Right renal pelvis (tissue), 4 donors: Measurements from ENCODE around the gene FAM163B. TPM values are rescaled to one million over a fixed set of nuclear protein-coding genes. Genes with fewer than 3 reads are reported as not detected.
"Not testable (repeated sequence)": the region's sequence is repeated elsewhere in the genome, so short reads cannot be mapped to it uniquely, and the experiment has no call there.

Experiments
- DNase-seq, 4 donors: peaks; one replicate each; pipeline ENCODE4 v3.0.0-alpha.2; 2013; ENCODE audit warnings: low read depth in 4 of 4, low spot score in 3 of 4, missing footprints in 1 of 4
- polyA plus RNA-seq, 4 donors: library from polyadenylated mRNA; unstranded; fragments of 120-200 nt; gene quantifications; one replicate each; pipeline ENCODE4 v1.2.1, GENCODE V29; 2013; ENCODE audit not compliant: insufficient read length in 4 of 4

FAM163B gene
- polyA plus RNA-seq, 4 donors = 0.49 TPM; not detected in 3

DNA sequence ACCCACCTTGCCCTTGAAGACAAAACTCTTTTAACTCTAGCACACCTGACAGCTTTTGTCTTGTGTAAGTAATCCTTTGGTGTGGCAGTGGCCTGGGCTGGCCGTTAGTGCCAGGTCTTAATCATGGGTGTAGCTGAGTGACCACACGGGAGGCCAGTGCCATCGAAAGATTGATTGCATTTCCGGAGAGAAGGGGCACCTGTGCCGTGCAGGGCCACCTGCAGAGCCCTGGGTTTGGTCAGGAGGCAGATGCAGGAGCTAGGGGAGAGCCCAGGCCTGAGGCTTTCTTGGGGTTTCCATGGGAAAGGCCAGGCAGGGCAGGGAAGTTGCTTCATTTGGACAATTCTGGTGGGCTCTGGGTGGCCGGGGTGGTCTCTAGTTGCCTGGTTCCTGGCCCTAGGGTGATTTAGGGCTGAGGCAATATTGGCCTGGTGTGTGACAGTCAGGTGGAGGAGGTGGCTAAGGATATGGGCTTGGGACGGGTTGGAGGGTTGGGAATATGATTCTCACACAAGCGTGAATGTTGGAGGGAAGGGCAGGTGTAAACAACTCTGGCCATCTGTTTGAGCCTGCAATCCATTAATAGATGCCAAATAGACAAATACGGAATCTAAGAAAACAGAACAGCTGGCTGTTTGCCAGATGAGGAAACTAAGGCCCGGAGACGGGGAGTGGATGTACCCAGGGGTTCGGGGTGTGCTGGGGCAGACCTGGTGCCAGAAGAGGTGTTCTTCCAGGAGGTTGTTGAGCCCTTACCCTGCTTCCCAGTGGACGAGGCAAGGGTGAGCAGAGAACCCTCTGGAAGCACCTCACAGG lies 31.6 kb upstream of the FAM163B start:
- DNase-seq = no peak

GRCh38 chr9:133640160-133640559 lies 31.0 kb upstream of the FAM163B start:
- no peak for DNase-seq

DNA sequence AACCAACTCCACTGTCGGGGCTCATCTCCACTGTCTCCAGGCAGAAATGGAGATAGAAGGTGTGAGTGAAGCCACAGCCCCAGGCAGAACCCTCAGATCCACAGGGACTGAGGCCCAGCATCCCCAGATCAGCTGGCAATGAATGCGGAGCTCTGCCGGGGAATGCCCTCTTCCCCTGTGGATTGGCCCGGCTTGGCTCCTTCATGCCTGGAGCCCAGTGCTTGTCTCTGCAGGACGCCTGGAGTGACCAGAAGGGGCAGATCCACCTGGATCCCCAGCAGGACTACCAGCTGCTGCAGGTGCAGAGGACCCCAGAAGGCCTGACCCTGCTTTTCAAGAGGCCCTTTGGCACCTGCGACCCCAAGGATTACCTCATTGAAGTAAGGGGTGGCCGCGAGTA lies 30.4 kb upstream of the FAM163B start:
- no peak for DNase-seq

DNA sequence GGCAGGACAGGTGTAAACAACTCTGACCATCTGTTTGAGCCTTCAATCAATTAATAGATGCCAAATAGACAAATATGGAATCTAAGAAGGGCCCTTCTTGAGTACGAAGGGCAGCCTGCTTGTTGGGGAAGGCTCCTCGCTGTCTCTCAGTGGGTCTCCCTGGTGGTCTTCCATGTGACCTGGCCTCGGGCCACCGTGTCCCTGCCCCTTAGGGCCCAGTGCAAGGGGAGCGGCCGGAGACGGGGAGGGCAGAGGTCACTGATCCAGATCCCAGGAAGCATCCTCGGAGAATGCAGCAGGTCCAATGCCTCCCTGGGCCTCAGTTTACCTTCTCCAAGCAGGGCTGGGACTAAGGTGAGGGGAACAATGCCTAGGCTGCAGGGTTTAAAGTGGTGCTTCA lies 29.5 kb upstream of the FAM163B start:
- DNase-seq = no peak

- no peak for DNase-seq
These were observed 28.9 kb upstream of the FAM163B start for GRCh38 chr9:133638076-133638475.

GRCh38 chr9:133637451-133638055 lies 28.4 kb upstream of the FAM163B start:
- no peak for DNase-seq

DNA sequence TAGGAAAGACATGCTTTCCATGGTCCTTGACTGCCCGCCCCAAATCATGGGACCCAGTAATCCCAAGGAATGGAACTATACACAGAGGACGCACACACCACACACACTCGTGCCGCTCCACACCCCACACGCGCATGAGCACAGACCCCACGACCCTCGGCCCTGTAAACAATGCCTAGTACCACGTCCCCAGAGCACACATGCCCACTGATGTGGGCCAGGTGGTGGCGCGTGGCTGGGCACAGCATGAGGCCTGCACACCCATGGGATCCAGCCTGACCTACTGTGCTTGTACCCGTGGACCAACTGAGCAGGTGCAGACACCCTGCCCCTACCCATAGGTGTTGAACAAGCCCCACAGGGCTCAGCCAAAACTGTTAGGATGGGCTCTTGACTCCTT lies 27.7 kb upstream of the FAM163B start:
- DNase-seq = no peak

DNA sequence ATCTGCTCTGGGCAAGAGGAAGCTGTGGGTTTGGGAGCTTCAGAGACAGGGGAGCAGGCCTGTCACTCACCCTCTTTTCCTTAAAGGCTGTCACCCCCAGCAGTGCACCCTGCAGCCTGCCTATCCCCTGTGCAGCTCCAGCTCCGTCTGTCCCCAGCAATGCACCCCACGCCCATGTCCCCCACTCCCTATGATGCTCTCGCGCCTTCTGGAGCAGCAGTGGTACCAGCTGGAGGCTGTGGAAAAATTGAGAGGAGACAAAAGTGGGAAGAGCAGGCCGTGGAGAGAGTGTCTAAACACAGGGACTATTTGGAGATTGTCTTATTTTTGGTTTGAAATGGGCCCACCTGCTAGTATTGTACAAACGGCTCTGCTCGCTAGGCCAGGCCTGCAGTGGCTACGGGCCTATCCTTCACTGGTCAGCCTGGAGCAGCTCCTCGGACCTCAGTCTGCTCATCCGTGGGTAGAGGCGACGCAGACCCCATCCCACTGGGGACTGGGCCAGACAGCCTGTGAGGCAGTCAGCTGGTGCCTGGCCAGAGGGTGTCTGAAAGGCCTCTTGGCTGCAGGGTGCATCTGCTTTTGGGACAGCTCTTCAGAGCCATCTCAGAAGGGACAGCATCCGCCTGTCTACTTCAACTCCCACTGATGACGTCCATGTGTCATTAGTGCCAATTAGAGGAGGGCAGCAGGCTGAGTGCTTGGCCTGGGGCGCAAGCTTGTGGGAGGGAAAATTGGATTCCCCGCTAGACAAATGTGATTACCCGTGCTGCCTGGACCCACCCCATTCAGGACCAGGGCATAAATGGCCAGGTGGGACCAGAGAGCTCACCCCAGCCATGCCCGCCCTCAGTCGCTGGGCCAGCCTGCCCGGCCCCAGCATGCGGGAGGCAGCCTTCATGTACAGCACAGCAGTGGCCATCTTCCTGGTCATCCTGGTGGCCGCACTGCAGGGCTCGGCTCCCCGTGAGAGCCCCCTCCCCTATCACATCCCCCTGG lies 26.6 kb upstream of the FAM163B start, which contains the start of gene DBH:
Gene DBH, plus strand, starts transcription at position 831 of the 999 bp plus-strand sequence. Its CDS starts 9 bp downstream, at position 840.
- DNase-seq = no peak

DNA sequence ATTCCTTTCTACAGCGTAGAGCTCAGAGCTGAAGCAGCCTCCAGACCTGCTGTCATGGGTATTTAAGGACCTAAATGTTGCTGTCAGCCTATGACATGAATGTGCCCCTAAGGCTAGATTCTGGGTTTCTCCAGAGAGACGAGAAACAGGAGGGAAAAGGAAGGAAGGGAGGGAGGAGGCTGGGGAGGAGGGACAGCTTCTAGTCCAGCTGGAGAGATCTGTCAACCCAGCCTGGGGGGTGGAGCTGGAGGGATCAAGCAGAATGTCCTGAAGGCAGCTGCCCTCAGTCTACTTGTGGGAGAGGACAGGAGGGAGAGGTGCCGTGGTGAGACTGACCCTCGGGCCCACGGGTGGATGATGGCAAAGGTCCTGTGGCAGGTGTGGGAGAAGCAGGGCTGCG lies 25.9 kb upstream of the FAM163B start:
- DNase-seq = no peak

- DNase-seq = no peak
These were observed 25.0 kb upstream of the FAM163B start for GRCh38 chr9:133634081-133634691.

- DNase-seq = no peak
These were observed 24.5 kb upstream of the FAM163B start for GRCh38 chr9:133633681-133634080.

- DNase-seq = no peak
These were observed 23.9 kb upstream of the FAM163B start for GRCh38 chr9:133632806-133633680.

GRCh38 chr9:133631111-133631510 lies 21.9 kb upstream of the FAM163B start:
- no peak for DNase-seq

GRCh38 chr9:133629221-133630110 lies 20.3 kb upstream of the FAM163B start:
- DNase-seq = no peak

DNA sequence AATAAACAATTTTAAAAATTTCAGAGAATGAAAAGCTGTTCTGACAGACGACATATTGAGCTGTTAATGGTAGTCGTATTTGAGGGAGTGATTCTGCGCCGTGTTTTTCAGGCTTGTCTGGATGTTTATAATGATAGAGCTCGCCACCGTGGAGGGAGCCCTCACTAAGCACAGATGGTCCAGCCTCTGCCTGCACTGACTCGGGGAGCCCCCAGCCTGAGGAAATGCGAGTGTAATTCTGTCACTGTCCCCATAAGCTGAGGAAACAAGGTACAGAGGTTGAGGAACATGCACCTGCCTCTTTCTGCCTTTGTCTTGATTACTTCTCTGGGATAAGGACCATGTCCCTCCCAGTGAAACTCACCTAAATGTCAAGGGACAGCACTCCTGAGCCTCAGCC lies 19.6 kb upstream of the FAM163B start:
- DNase-seq = no peak

GRCh38 chr9:133627341-133627740 lies 18.2 kb upstream of the FAM163B start:
- DNase-seq = no peak

GRCh38 chr9:133626008-133626407 lies 16.8 kb upstream of the FAM163B start:
- not testable (repeated sequence) for DNase-seq

DNA sequence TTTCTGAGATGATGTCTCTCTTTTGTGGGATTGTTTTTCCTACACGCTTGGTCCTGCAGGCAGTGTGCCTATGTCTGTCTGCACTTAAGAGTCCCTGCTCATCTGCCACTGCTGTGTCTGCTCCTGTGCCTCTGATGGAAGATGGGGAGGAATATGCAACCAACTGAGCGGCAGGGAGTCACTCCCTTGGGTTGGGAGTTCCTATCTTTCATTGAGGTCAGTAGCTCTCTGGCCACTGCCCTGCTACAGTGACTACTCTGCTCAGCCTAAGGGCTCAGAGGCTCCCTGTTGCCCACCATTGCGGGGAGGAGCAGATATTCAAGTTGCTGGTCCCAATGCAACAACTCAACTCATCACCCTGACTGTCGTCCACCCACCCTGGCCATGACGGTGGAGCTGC lies 13.4 kb upstream of the FAM163B start:
- no peak for DNase-seq
